Fibroblast of the aortic adventitia (primary cell): Measurements from ENCODE around the gene KRTAP12-2. TPM values are rescaled to one million over a fixed set of nuclear protein-coding genes. Genes with fewer than 3 reads are reported as not detected.
"Not testable (repeated sequence)": the region's sequence is repeated elsewhere in the genome, so short reads cannot be mapped to it uniquely, and the experiment has no call there.

Experiments used
- DNase-seq: peaks from one replicate; pipeline ENCODE4 v3.0.0-alpha.2; 2010; ENCODE audit warnings: low read depth
- H3K4me3 ChIP-seq: 2 replicates; pipeline ENCODE4 v1.5.1; 2011; ENCODE audit warnings: low read depth, mild to moderate bottlenecking, control low read depth, low read length, moderate library complexity
- CTCF ChIP-seq: IDR thresholded peaks from 2 replicates; pipeline ENCODE4 v1.5.1; 2011; ENCODE audit warnings: mild to moderate bottlenecking, low read length, control low read depth, inconsistent platforms; ENCODE audit not compliant: insufficient read depth
- total RNA-seq: library from RNA; depleted of rRNA; stranded (reverse); fragments of >200 nt; gene quantifications from 2 replicates; pipeline ENCODE4 v1.2.3, GENCODE V29; 2012; ENCODE audit warnings: low replicate concordance

The KRTAP12-2 gene
- total RNA-seq, 1 donor = not detected

GRCh38 chr21:44701023-44701400 lies 34.3 kb upstream of the KRTAP12-2 start:
- no peak for DNase-seq
- TF ChIP-seq CTCF = no peak
- H3K4me3 ChIP-seq = no peak overlapping the region

GRCh38 chr21:44700101-44701022 lies 33.6 kb upstream of the KRTAP12-2 start:
- no peak overlapping the region for H3K4me3 ChIP-seq
- no peak for TF ChIP-seq CTCF
- no peak for DNase-seq

GRCh38 chr21:44699502-44700001 lies 32.8 kb upstream of the KRTAP12-2 start:
- TF ChIP-seq CTCF = no peak
- H3K4me3 ChIP-seq = no peak overlapping the region
- DNase-seq = no peak

- DNase-seq = no peak
- H3K4me3 ChIP-seq = no peak overlapping the region
- TF ChIP-seq CTCF = no peak
Measured at GRCh38 chr21:44697811-44698734, 31.3 kb upstream of the KRTAP12-2 start.

- not testable (repeated sequence) for DNase-seq, H3K4me3 ChIP-seq
Measured at GRCh38 chr21:44697172-44697810, 30.6 kb upstream of the KRTAP12-2 start, which contains the start of gene KRTAP10-12. Gene KRTAP10-12 (plus strand): TSS chr21:44697172. CDS start chr21:44697202, 30 bp downstream.

GRCh38 chr21:44696572-44696971 lies 29.8 kb upstream of the KRTAP12-2 start:
- no peak for DNase-seq
- no peak for TF ChIP-seq CTCF
- no peak overlapping the region for H3K4me3 ChIP-seq

GRCh38 chr21:44695641-44696040 lies 28.9 kb upstream of the KRTAP12-2 start:
- no peak for TF ChIP-seq CTCF
- H3K4me3 ChIP-seq = no peak overlapping the region
- DNase-seq = no peak
